Spleen (tissue), 11 donors: ENCODE data around the gene ADGRL3. TPM values are rescaled to one million over a fixed set of nuclear protein-coding genes. Genes with fewer than 3 reads are reported as not detected.

Experiments used
- DNase-seq: peaks from one replicate; pipeline ENCODE4 v3.0.0-alpha.2; 2020
- H3K27ac ChIP-seq, 8 donors: fragments of 200-600 bp; sonication (generic) in 7 of 8; 1 replicate in 4 of 8; 2 replicates in 4 of 8; pipeline versions ENCODE4 v1.5.0 to v1.8.0; 2016 to 2021; ENCODE audit warnings: inconsistent platforms in 4 of 8, mild to moderate bottlenecking in 4 of 8, moderate library complexity in 1 of 8
- H3K27me3 ChIP-seq, 7 donors: fragments of 200-600 bp; sonication (generic) in 6 of 7; replicated peaks in 1 of 7; 1 replicate in 4 of 7; 2 replicates in 3 of 7; pipeline versions ENCODE4 v1.5.0 to v1.8.0; 2016 to 2021; ENCODE audit warnings: inconsistent platforms in 3 of 7, mild to moderate bottlenecking in 1 of 7
- H3K36me3 ChIP-seq, 6 donors: fragments of 200-600 bp; sonication (generic) in 5 of 6; 1 replicate in 4 of 6; 2 replicates in 2 of 6; pipeline versions ENCODE4 v1.5.0 to v1.8.0; 2016 to 2021; ENCODE audit warnings: inconsistent platforms in 2 of 6
- H3K4me1 ChIP-seq, 6 donors: fragments of 200-600 bp; sonication (generic) in 5 of 6; 1 replicate in 3 of 6; 2 replicates in 3 of 6; pipeline versions ENCODE4 v1.5.0 to v1.8.0; 2016 to 2021; ENCODE audit warnings: inconsistent platforms in 3 of 6
- H3K4me3 ChIP-seq, 8 donors: fragments of 200-600 bp; sonication (generic) in 7 of 8; 1 replicate in 4 of 8; 2 replicates in 4 of 8; pipeline versions ENCODE4 v1.5.0 to v1.8.0; 2016 to 2021; ENCODE audit warnings: inconsistent platforms in 4 of 8, mild to moderate bottlenecking in 4 of 8, moderate library complexity in 2 of 8
- H3K9me3 ChIP-seq, 8 donors: fragments of 200-600 bp; sonication (generic) in 7 of 8; 1 replicate in 4 of 8; 2 replicates in 4 of 8; pipeline versions ENCODE4 v1.5.0 to v1.8.0; 2016 to 2021; ENCODE audit warnings: inconsistent platforms in 4 of 8
- CTCF ChIP-seq, 11 experiments: fragments of 200-600 bp in 7 of 11; fragments of 450-650 bp in 4 of 11; sonication (generic) in 4 of 11; IDR thresholded peaks in 8 of 11; conservative IDR thresholded peaks in 3 of 11; 1 replicate in 7 of 11; 2 replicates in 4 of 11; pipeline versions ENCODE4 v1.4.0 to v1.8.0; 2016 to 2021; ENCODE audit warnings: antibody characterized with exemption in 11 of 11, inconsistent platforms in 4 of 11, mild to moderate bottlenecking in 1 of 11
- POLR2A ChIP-seq, 3 donors: fragments of 450-650 bp; IDR thresholded peaks; one replicate each; pipeline ENCODE4 v1.5.1; 2017; ENCODE audit warnings: antibody characterized with exemption in 3 of 3, mild to moderate bottlenecking in 1 of 3
- POLR2AphosphoS5 ChIP-seq, 3 donors: sonication (generic); formaldehyde crosslinking; IDR thresholded peaks; one replicate each; pipeline ENCODE4 v1.5.1; 2017; ENCODE audit warnings: antibody characterized with exemption in 3 of 3
- WGBS, 5 donors: extraction: QIAGEN DNeasy Blood & Tissue Kit in 3 of 5; methylation state at CpG; one replicate each; pipeline versions ENCODE4 v1.1.5 to v1.1.7; 2013 to 2018; 5-methylcytosine and 5-hydroxymethylcytosine counted together
- intact Hi-C: fragments of 100-400 bp; cut with DNase I; formaldehyde crosslinking; loops from one replicate; pipeline ENCODE4 v1.15.0; 2023; ENCODE audit warnings: low total_unique reads
- polyA plus RNA-seq, 3 donors: library from polyadenylated mRNA; stranded (reverse); fragments of 200-250 nt; gene quantifications; one replicate each; pipeline ENCODE4 v1.2.1, GENCODE V29; 2013
- total RNA-seq, 7 donors: library from RNA; depleted of rRNA in 3 of 7; stranded (reverse); fragments of >200 nt in 3 of 7; fragmentation: NEBNext Ultra II Directional in 4 of 7; extraction: Animal tissue kit (Norgen Biotek cat#: 25700) in 4 of 7; gene quantifications; one replicate each; pipeline versions ENCODE4 v1.1.0 to v1.2.1, GENCODE V29; 2016 to 2021
- donor health status: healthy with polysubstance abuse.
- donor health status: DM: no; HTN: no; CAD: no; lungs with moderate emphysema.
- donor health status: DM: no; HTN: no; CAD: no.
- donor health status: Bipolar disorder and iron deficiency.
- donor health status: healthy.
- donor health status: DM: no; HTN: no; CAD: no.
- donor health status: DM: yes; HTN: yes; CAD: no.

The ADGRL3 gene
- total and polyA plus RNA-seq, 10 donors: 0.09 to 0.92 (median 0.46) TPM; not detected in 1

- no peak for TF ChIP-seq POLR2A (IDR thresholded peaks at IDR 0.05)
- DNase-seq: no peak
- H3K36me3 ChIP-seq: no peaks in the 10 kb centered on the region
- H3K27me3 ChIP-seq: no peaks in the 10 kb centered on the region
- 86 to 90% (median 90%) methylated on average over 5 of the region's 5 CpGs for WGBS, 5 donors
- H3K4me1 ChIP-seq: no peaks in the 10 kb centered on the region
- H3K4me3 ChIP-seq: no peak overlapping the region
- intact Hi-C loops: no loop called here
- H3K9me3 ChIP-seq: peaks cover 0 to 4% (median 0%) of the 10 kb centered on the region in 8 donors
- H3K27ac ChIP-seq: no peak overlapping the region
Observed at GRCh38 chr4:61938250-61938846, 738.2 kb downstream of the ADGRL3 start.

- WGBS, 5 donors: 87 to 96% (median 93%) methylated on average over 2 of the region's 2 CpGs
- intact Hi-C loops: no loop called here
- H3K36me3 ChIP-seq: no peaks in the 10 kb centered on the region
- DNase-seq: no peak
- no peak for TF ChIP-seq POLR2AphosphoS5 (IDR thresholded peaks at IDR 0.05)
- TF ChIP-seq POLR2A (IDR thresholded peaks at IDR 0.05): no peak
- no peak for TF ChIP-seq CTCF (IDR thresholded peaks at IDR 0.05 in 8 of 11, conservative IDR thresholded peaks at IDR 0.05 in 3 of 11)
- H3K4me3 ChIP-seq: no peak overlapping the region
- no peaks in the 10 kb centered on the region for H3K27me3 ChIP-seq
- peaks cover 0 to 6% (median under 1%) of the 10 kb centered on the region in 8 donors for H3K9me3 ChIP-seq
- no peaks in the 10 kb centered on the region for H3K4me1 ChIP-seq
- no peak overlapping the region for H3K27ac ChIP-seq
Observed at GRCh38 chr4:61950625-61951024, 750.5 kb downstream of the ADGRL3 start.

DNA sequence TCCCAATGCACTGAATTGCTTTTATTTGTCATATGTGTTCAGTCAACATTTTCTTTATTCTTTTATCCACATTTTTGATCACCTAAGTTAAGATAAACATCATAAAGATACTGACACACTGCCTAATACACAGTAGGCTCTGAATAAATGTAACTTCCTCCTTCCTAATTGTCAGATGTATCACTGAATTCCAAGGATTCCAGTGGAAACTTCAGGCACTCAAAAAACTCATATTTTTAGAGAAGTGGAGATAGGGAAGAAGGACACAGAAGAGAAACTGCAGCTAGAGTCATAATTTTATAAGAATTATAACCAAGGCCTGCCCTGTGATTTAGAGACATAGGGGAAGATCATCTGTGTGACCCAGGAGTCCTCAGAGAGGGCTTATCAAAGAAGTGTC, 753.3 kb downstream of the ADGRL3 start:
- Histone ChIP-seq H3K4me3 (no peak overlapping the region), H3K4me1 (no peaks in the 10 kb centered on the region), H3K27ac (no peak overlapping the region), H3K27me3 (no peaks in the 10 kb centered on the region), H3K9me3 (peaks cover 0 to 11% (median 0%) of the 10 kb centered on the region in 8 donors), H3K36me3 (no peaks in the 10 kb centered on the region)
- no peak for TF ChIP-seq POLR2A (IDR thresholded peaks at IDR 0.05)
- no peak for TF ChIP-seq CTCF (IDR thresholded peaks at IDR 0.05 in 8 of 11, conservative IDR thresholded peaks at IDR 0.05 in 3 of 11)
- no peak for TF ChIP-seq POLR2AphosphoS5 (IDR thresholded peaks at IDR 0.05)
- intact Hi-C loops: no loop called here
- DNase-seq: no peak

DNA sequence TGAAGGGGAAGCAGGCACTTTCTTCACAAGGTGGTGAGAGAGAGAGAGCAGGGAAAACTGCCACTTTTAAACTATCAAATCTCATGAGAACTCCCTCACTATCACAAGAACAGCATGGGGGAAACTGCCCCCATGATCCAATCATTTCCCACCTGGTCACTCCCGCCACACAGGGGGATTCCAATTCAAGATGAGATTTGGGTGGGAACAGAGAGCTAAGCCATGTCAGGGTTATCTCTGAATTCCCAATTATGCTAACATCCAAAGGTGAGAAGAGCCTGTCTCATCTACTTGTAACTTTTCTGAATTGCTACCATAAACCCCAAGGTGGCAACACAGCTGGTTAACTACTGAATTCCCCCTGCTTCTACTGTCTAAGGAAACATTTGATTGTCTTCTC, 758.5 kb downstream of the ADGRL3 start:
- intact Hi-C loops: no loop called here
- 68 to 92% (median 85%) methylated on average over 1 of the region's 1 CpG for WGBS, 5 donors
- no peaks in the 10 kb centered on the region for H3K4me1 ChIP-seq

More for the DNA sequence above, 758.5 kb downstream of the ADGRL3 start:
- Histone ChIP-seq H3K27ac (no peak overlapping the region), H3K27me3 (no peaks in the 10 kb centered on the region), H3K9me3 (peaks cover 0 to 14% (median 3%) of the 10 kb centered on the region in 8 donors), H3K36me3 (no peaks in the 10 kb centered on the region), H3K4me3 (no peak overlapping the region)
- no peak for DNase-seq
- TF ChIP-seq CTCF (IDR thresholded peaks at IDR 0.05 in 8 of 11, conservative IDR thresholded peaks at IDR 0.05 in 3 of 11): no peak
- no peak for TF ChIP-seq POLR2A (IDR thresholded peaks at IDR 0.05)
- no peak for TF ChIP-seq POLR2AphosphoS5 (IDR thresholded peaks at IDR 0.05)
